A673 (cell line): ENCODE results near the gene EXTL1. TPM values are rescaled to one million over a fixed set of nuclear protein-coding genes. Genes with fewer than 3 reads are reported as not detected.
"Not testable (repeated sequence)": the region's sequence is repeated elsewhere in the genome, so short reads cannot be mapped to it uniquely, and the experiment has no call there.

Experiments used
- BruUV-seq: library from RNA; stranded (reverse); fragments of 400-500 nt; replicated peaks from 2 replicates; lab custom pipeline; 2021; lab: Mats Ljungman, UMichigan
- CTCF ChIA-PET: fragments of 300-600 bp; sonication (Branson Sonifier 250); formaldehyde crosslinking; loops from one replicate; lab custom pipeline; 2022; ENCODE audit warnings: antibody characterized with exemption; lab: Charles Lee
- POLR2A ChIA-PET: fragments of 300-600 bp; sonication (Branson Sonifier 250); formaldehyde crosslinking; loops from one replicate; lab custom pipeline; 2022; ENCODE audit warnings: antibody characterized with exemption; ENCODE audit not compliant: low non-redundant PET; lab: Charles Lee
- DNase-seq: peaks from one replicate; pipeline ENCODE4 v3.0.0-alpha.2; 2015; ENCODE audit warnings: low spot score
- H3K27ac ChIP-seq: fragments of 200-600 bp; sonication (generic); 2 replicates; pipeline ENCODE4 v1.5.1; 2016; ENCODE audit warnings: mixed run types, low read depth, mild to moderate bottlenecking, mixed read lengths, antibody characterized with exemption, low read length; ENCODE audit not compliant: poor library complexity, severe bottlenecking
- H3K27me3 ChIP-seq: fragments of 200-600 bp; sonication (generic); replicated peaks from 2 replicates; pipeline ENCODE4 v1.6.1; 2017; ENCODE audit warnings: mixed run types, low read depth, mild to moderate bottlenecking, mixed read lengths, antibody characterized with exemption, low read length; ENCODE audit not compliant: insufficient read depth, poor library complexity
- H3K36me3 ChIP-seq: fragments of 200-600 bp; sonication (generic); 2 replicates; pipeline ENCODE4 v1.6.1; 2016; ENCODE audit warnings: mixed run types, mild to moderate bottlenecking, mixed read lengths, antibody characterized with exemption, low read length; ENCODE audit not compliant: insufficient read depth, poor library complexity, severe bottlenecking
- H3K4me1 ChIP-seq: fragments of 200-600 bp; sonication (generic); 2 replicates; pipeline ENCODE4 v1.6.1; 2017; ENCODE audit warnings: mixed run types, mild to moderate bottlenecking, mixed read lengths, antibody characterized with exemption, low read length; ENCODE audit not compliant: insufficient read depth, poor library complexity, severe bottlenecking
- H3K4me3 ChIP-seq: fragments of 200-600 bp; sonication (generic); 2 replicates; pipeline ENCODE4 v1.5.1; 2016; ENCODE audit warnings: low read depth, mixed run types, mild to moderate bottlenecking, mixed read lengths, low read length; ENCODE audit not compliant: poor library complexity, severe bottlenecking
- H3K9me3 ChIP-seq: fragments of 200-600 bp; sonication (generic); 2 replicates; pipeline ENCODE4 v1.6.1; 2016; ENCODE audit warnings: mixed run types, low read depth, mild to moderate bottlenecking, mixed read lengths, antibody characterized with exemption, low read length; ENCODE audit not compliant: poor library complexity, severe bottlenecking
- EZH2 ChIP-seq: fragments of 200-600 bp; sonication (generic); IDR thresholded peaks from 2 replicates; pipeline ENCODE4 v1.6.1; 2017; ENCODE audit warnings: borderline replicate concordance, low read depth, mild to moderate bottlenecking, mixed read lengths, antibody characterized with exemption, low read length; ENCODE audit not compliant: poor library complexity, severe bottlenecking
- intact Hi-C: fragments of 100-400 bp; cut with micrococcal nuclease; formaldehyde crosslinking; loops from one replicate; pipeline ENCODE4 v1.10.0; 2022; ENCODE audit not compliant: unreplicated experiment
- total RNA-seq: library from RNA; stranded (reverse); gene quantifications from 2 replicates; pipeline ENCODE4 v1.2.3, GENCODE V29; 2021
- TF ChIP-seq, protein P1 (sequence below): fragments of 300-800, 200-600 bp; sonication (generic); conservative IDR thresholded peaks from 2 replicates; pipeline ENCODE4 v1.5.1; 2017; ENCODE audit warnings: low read depth, mild to moderate bottlenecking, antibody characterized with exemption, low read length, moderate library complexity, mixed read lengths

Gene EXTL1
- total RNA-seq, 1 experiment from 2014 or later, result not detected

DNA sequence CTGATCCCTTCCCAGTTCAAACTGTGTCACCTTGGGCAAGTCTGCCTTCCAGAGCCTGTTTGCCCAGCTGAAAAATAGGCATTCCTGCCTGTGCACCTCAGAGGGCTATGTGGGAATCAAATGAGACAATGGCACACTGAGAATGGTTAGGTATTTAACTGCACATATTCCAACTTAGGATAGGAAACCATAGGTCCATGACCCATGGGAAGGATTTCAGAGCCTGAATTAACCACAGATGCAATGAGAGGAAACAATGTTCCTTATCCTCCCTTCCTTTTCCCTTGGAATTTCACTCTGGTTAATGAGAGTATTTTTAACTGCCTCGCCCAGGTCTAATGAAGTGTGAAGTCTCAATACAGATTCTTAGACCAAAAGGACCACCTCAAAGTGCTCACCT lies 36.4 kb upstream of the EXTL1 start:
- ChIA-PET CTCF (no interaction called here), POLR2A (no interaction called here)
- no peaks in the 10 kb centered on the region for H3K27me3 ChIP-seq
- no peaks in the 10 kb centered on the region for H3K9me3 ChIP-seq
- no TSS peak for BruUV-seq
- no peaks in the 10 kb centered on the region for H3K4me1 ChIP-seq
- peaks cover 7% of the 10 kb centered on the region for H3K36me3 ChIP-seq
- TF ChIP-seq, protein P1, sequence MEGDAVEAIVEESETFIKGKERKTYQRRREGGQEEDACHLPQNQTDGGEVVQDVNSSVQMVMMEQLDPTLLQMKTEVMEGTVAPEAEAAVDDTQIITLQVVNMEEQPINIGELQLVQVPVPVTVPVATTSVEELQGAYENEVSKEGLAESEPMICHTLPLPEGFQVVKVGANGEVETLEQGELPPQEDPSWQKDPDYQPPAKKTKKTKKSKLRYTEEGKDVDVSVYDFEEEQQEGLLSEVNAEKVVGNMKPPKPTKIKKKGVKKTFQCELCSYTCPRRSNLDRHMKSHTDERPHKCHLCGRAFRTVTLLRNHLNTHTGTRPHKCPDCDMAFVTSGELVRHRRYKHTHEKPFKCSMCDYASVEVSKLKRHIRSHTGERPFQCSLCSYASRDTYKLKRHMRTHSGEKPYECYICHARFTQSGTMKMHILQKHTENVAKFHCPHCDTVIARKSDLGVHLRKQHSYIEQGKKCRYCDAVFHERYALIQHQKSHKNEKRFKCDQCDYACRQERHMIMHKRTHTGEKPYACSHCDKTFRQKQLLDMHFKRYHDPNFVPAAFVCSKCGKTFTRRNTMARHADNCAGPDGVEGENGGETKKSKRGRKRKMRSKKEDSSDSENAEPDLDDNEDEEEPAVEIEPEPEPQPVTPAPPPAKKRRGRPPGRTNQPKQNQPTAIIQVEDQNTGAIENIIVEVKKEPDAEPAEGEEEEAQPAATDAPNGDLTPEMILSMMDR, result no peak
- no peak for TF ChIP-seq EZH2
- no peak for DNase-seq
- intact Hi-C loops, result no loop called here
- no peak overlapping the region for H3K27ac ChIP-seq
- H3K4me3 ChIP-seq, result no peak overlapping the region

DNA sequence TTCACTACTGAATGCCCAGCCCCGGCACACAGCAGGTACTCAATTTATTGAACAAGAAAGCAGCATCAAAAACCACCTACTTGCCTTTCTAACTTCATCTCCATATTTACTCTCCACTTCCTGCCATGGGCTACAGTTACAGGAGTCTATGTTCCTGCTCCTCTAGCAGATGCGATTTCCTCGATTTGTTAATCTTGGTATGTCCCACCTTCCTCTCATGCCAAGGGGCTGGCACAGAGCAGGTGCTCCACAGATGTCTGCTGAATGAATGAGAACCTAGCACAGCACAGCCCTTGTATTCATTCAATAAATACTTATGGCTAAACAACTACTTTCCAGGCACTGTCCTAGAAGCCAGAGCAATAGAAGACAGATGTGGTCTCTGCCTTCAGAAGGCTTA lies 35.9 kb upstream of the EXTL1 start:
- no peaks in the 10 kb centered on the region for H3K4me1 ChIP-seq
- CTCF ChIA-PET, result no interaction called here
- no peaks in the 10 kb centered on the region for H3K9me3 ChIP-seq
- H3K27me3 ChIP-seq, result no peaks in the 10 kb centered on the region
- no peak for DNase-seq
- POLR2A ChIA-PET, result no interaction called here
- intact Hi-C loops, result no loop called here
- no peak overlapping the region for H3K27ac ChIP-seq
- H3K36me3 ChIP-seq, result peaks cover 7% of the 10 kb centered on the region
- H3K4me3 ChIP-seq, result no peak overlapping the region
- no TSS peak for BruUV-seq
- TF ChIP-seq, protein P1, result no peak
- TF ChIP-seq EZH2, result no peak

DNA sequence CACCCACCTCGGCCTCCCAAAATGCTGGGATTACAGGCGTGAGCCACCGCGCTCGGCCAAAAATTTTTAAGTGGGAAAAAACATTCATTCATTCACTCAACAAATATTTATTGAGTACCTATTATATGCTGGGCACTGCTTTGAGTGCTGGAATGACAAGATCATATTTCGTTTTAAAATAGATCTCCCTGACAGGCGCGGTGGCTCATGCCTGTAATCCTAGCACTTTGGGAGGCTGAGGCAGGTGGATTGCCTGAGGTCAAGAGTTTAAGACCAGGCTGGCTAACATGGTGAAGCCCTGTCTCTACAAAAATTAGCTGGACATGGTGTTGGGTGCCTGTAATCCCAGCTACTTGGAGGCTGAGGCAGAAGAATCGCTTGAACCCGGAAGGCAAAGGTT lies 34.8 kb upstream of the EXTL1 start:
- H3K36me3 ChIP-seq, H3K27ac ChIP-seq, H3K4me3 ChIP-seq, H3K27me3 ChIP-seq, intact Hi-C loops, H3K9me3 ChIP-seq, CTCF ChIA-PET, POLR2A ChIA-PET, H3K4me1 ChIP-seq, DNase-seq, BruUV-seq: not testable (repeated sequence)

DNA sequence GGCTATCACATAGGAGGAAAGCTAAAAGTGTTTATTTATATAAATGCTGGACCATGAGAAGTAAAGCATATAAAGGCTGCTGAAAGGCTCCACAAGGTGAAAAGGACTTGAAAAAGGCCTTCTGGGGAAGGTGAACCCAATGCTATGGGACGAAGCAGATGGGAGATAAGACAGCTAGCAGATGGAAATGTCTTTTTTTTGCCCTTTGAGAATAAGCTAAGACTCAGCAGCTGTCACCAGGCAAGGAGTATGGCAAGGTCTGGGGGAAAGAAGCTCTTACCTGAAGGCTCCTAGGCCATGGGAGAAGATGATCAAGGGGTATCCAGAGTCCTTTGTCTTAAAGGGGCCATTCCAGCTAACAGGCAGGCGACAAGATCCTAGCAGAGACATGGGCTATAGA lies 33.6 kb upstream of the EXTL1 start:
- Histone ChIP-seq H3K36me3 (no peaks in the 10 kb centered on the region), H3K9me3 (no peaks in the 10 kb centered on the region), H3K4me3 (no peak overlapping the region), H3K27me3 (no peaks in the 10 kb centered on the region), H3K4me1 (no peaks in the 10 kb centered on the region), H3K27ac (no peak overlapping the region)
- intact Hi-C loops, result no loop called here
- ChIA-PET CTCF (interaction anchor here (0.5 kb wide), 1 partner anchor 12 kb away, joined by 6 read pairs; no protein-coding TSS in a partner anchor), POLR2A (no interaction called here)
- no peak for DNase-seq
- no TSS peak for BruUV-seq
- TF ChIP-seq EZH2, result no peak
- TF ChIP-seq, protein P1, result no peak
